Endothelial cell of umbilical vein (primary cell): Measurements from ENCODE around the gene SSPN.

Experiments used
- CTCF ChIP-seq, 2 donors: IDR thresholded peaks; 1 replicate in 1 of 2; 2 replicates in 1 of 2; pipeline ENCODE4 v1.5.1; 2011; ENCODE audit warnings: low read length in 2 of 2, mild to moderate bottlenecking in 2 of 2, moderate library complexity in 2 of 2, control low read depth in 1 of 2, inconsistent platforms in 1 of 2, low read depth in 1 of 2; ENCODE audit not compliant: insufficient read depth in 1 of 2; ENCODE audit errors: extremely low read depth in 1 of 2
- POLR2A ChIP-seq: IDR thresholded peaks from 2 replicates; pipeline ENCODE4 v1.6.1; 2012; ENCODE audit warnings: low read depth, mild to moderate bottlenecking, control low read depth, low read length
- POLR2AphosphoS5 ChIP-seq: IDR thresholded peaks from 2 replicates; pipeline ENCODE4 v1.6.1; 2012; ENCODE audit warnings: low read depth, mild to moderate bottlenecking, control low read depth, low read length, moderate library complexity; ENCODE audit not compliant: insufficient read depth

GRCh38 chr12:26156201-26156871 lies 39.0 kb upstream of the SSPN start:
- TF ChIP-seq CTCF (IDR thresholded peaks at IDR 0.05; ENCODE audit: extremely low read depth in 1 of 2, insufficient read depth in 1 of 2, low read depth in 1 of 2, low read length in 2 of 2): no peak
- no peak for TF ChIP-seq POLR2AphosphoS5
- no peak for TF ChIP-seq POLR2A
